Cardiac fibroblast (primary cell): ENCODE results near the gene ILKAP.

Experiments
- DNase-seq, 2 donors: peaks; one replicate each; pipeline versions ENCODE4 v3.0.0 to v3.0.0-alpha.2; 2010; ENCODE audit warnings: low read depth in 2 of 2
- H3K4me3 ChIP-seq, 2 donors: replicated peaks in 1 of 2; 1 replicate in 1 of 2; 2 replicates in 1 of 2; pipeline ENCODE4 v1.5.1; 2011; ENCODE audit warnings: low read depth in 2 of 2, low read length in 2 of 2, mild to moderate bottlenecking in 2 of 2, moderate library complexity in 1 of 2
- CTCF ChIP-seq: IDR thresholded peaks from one replicate; pipeline ENCODE4 v1.5.1; 2011; ENCODE audit warnings: low read depth, mild to moderate bottlenecking, low read length, inconsistent platforms

ILKAP gene

GRCh38 chr2:238247002-238247822 lies 43.7 kb upstream of the ILKAP start:
- no peak for DNase-seq
- TF ChIP-seq CTCF = no peak
- no peak overlapping the region for H3K4me3 ChIP-seq

GRCh38 chr2:238244151-238244550 lies 40.7 kb upstream of the ILKAP start:
- TF ChIP-seq CTCF = no peak
- DNase-seq = no peak
- H3K4me3 ChIP-seq = no peak overlapping the region

- TF ChIP-seq CTCF = peak; percentile 13
- DNase-seq = no peak
- no peak overlapping the region for H3K4me3 ChIP-seq
Measured at GRCh38 chr2:238243496-238244076, 40.1 kb upstream of the ILKAP start.

GRCh38 chr2:238242731-238243495 lies 39.4 kb upstream of the ILKAP start:
- no peak overlapping the region for H3K4me3 ChIP-seq
- TF ChIP-seq CTCF = no peak
- DNase-seq = peak; percentile 41 to 57

- DNase-seq = no peak
- H3K4me3 ChIP-seq = no peak overlapping the region
- no peak for TF ChIP-seq CTCF
Measured at GRCh38 chr2:238241970-238242369, 38.5 kb upstream of the ILKAP start.

- H3K4me3 ChIP-seq = no peak overlapping the region
- no peak for DNase-seq
- no peak for TF ChIP-seq CTCF
Measured at GRCh38 chr2:238240757-238241711, 37.5 kb upstream of the ILKAP start.
